Smooth muscle cell (in vitro differentiated cells): Measurements from ENCODE around the gene SV2C. TPM values are rescaled to one million over a fixed set of nuclear protein-coding genes. Genes with fewer than 3 reads are reported as not detected.

Experiments
- DNase-seq: peaks from one replicate; lab custom pipeline; 2025; ENCODE audit not compliant: unreplicated experiment; lab: John Stamatoyannopoulos, UW
- H2AFZ ChIP-seq: fragments of 200-600 bp; sonication (generic); 2 replicates; pipeline ENCODE4 v1.6.0; 2016; ENCODE audit warnings: antibody characterized with exemption, low read depth, mild to moderate bottlenecking
- H3F3A ChIP-seq: fragments of 200-600 bp; sonication (generic); 2 replicates; pipeline ENCODE4 v1.6.0; 2017; ENCODE audit warnings: antibody characterized with exemption, low read depth
- H3K27ac ChIP-seq: fragments of 200-600 bp; sonication (generic); 2 replicates; pipeline ENCODE4 v1.5.1; 2016; ENCODE audit warnings: low read depth, mild to moderate bottlenecking
- H3K27me3 ChIP-seq: fragments of 200-600 bp; sonication (generic); 2 replicates; pipeline ENCODE4 v1.6.1; 2016; ENCODE audit warnings: low read depth, mild to moderate bottlenecking
- H3K36me3 ChIP-seq: fragments of 200-600 bp; sonication (generic); 2 replicates; pipeline ENCODE4 v1.5.1; 2016; ENCODE audit warnings: low read depth
- H3K4me1 ChIP-seq: fragments of 200-600 bp; sonication (generic); 2 replicates; pipeline ENCODE4 v1.5.1; 2016; ENCODE audit warnings: low read depth
- H3K4me2 ChIP-seq: fragments of 200-600 bp; sonication (generic); 2 replicates; pipeline ENCODE4 v1.6.0; 2016; ENCODE audit warnings: mild to moderate bottlenecking
- H3K4me3 ChIP-seq: fragments of 200-600 bp; sonication (generic); 2 replicates; pipeline ENCODE4 v1.5.1; 2016; ENCODE audit warnings: mild to moderate bottlenecking
- H3K79me2 ChIP-seq: fragments of 200-600 bp; sonication (generic); 2 replicates; pipeline ENCODE4 v1.6.0; 2016; ENCODE audit warnings: low read depth, mild to moderate bottlenecking
- H3K9ac ChIP-seq: fragments of 200-600 bp; sonication (generic); 2 replicates; pipeline ENCODE4 v1.6.0; 2016; ENCODE audit warnings: low read depth
- H3K9me3 ChIP-seq: fragments of 200-600 bp; sonication (generic); replicated peaks from 2 replicates; pipeline ENCODE4 v1.5.1; 2016; ENCODE audit warnings: low read depth
- H4K20me1 ChIP-seq: fragments of 200-600 bp; sonication (generic); 2 replicates; pipeline ENCODE4 v1.6.0; 2016; ENCODE audit warnings: low read depth
- WGBS: methylation state at CpG from one replicate; pipeline ENCODE4 v1.1.7; 2016; ENCODE audit warnings: low lambda C conversion rate; 5-methylcytosine and 5-hydroxymethylcytosine counted together
- polyA plus RNA-seq: library from polyadenylated mRNA; unstranded; fragments of >200 nt; fragmentation: Nextera tagmentation; extraction: Ambion mirVana; gene quantifications from 2 replicates; pipeline ENCODE4 v1.2.1, GENCODE V29; 2016
- total RNA-seq: library from RNA; depleted of rRNA; stranded (reverse); fragments of >200 nt; gene quantifications from 2 replicates; pipeline ENCODE4 v1.2.3, GENCODE V29; 2014
- TF ChIP-seq, protein P1 (sequence below): fragments of 200-600 bp; sonication (generic); IDR thresholded peaks from 2 replicates; pipeline ENCODE4 v1.5.1; 2017; ENCODE audit warnings: borderline replicate concordance, mild to moderate bottlenecking, antibody characterized with exemption; ENCODE audit not compliant: insufficient read depth, poor library complexity, severe bottlenecking

SV2C gene
- total and polyA plus RNA-seq, 2 experiments from 2014 or later: not detected

DNA sequence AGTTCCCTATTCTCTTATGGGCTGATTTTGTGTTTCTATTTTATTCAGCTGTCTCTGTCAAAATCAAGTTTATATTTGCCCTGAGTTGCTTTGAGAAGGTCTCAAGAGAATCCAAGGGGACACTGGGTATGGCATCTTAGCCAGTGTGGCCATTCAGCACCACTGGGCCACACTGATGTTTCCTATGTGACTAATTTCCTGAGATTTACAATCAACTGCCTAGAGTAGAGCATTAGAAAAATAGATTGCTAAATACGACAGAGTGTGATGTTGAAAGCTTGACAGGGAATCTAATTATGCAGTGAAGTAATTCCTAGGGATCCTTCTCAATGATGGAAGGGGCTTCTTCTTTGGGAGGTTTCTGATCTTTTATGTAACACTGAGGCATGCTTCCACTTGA lies 141.7 kb downstream of the SV2C start:
- Histone ChIP-seq H3K9ac (no peak overlapping the region), H3K27ac (no peak overlapping the region), H3K36me3 (no peaks in the 10 kb centered on the region), H4K20me1 (no peaks in the 10 kb centered on the region), H3K4me2 (no peak overlapping the region), H3K4me3 (no peak overlapping the region), H3K79me2 (no peaks in the 10 kb centered on the region), H3K27me3 (no peaks in the 10 kb centered on the region), H3K9me3 (no peaks in the 10 kb centered on the region), H2AFZ (no peak overlapping the region), H3K4me1 (no peaks in the 10 kb centered on the region), H3F3A (no peaks in the 10 kb centered on the region)
- DNase-seq: no peak
- TF ChIP-seq, protein P1, sequence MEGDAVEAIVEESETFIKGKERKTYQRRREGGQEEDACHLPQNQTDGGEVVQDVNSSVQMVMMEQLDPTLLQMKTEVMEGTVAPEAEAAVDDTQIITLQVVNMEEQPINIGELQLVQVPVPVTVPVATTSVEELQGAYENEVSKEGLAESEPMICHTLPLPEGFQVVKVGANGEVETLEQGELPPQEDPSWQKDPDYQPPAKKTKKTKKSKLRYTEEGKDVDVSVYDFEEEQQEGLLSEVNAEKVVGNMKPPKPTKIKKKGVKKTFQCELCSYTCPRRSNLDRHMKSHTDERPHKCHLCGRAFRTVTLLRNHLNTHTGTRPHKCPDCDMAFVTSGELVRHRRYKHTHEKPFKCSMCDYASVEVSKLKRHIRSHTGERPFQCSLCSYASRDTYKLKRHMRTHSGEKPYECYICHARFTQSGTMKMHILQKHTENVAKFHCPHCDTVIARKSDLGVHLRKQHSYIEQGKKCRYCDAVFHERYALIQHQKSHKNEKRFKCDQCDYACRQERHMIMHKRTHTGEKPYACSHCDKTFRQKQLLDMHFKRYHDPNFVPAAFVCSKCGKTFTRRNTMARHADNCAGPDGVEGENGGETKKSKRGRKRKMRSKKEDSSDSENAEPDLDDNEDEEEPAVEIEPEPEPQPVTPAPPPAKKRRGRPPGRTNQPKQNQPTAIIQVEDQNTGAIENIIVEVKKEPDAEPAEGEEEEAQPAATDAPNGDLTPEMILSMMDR: no peak
- 57% methylated on average over 1 of the region's 1 CpG for WGBS

DNA sequence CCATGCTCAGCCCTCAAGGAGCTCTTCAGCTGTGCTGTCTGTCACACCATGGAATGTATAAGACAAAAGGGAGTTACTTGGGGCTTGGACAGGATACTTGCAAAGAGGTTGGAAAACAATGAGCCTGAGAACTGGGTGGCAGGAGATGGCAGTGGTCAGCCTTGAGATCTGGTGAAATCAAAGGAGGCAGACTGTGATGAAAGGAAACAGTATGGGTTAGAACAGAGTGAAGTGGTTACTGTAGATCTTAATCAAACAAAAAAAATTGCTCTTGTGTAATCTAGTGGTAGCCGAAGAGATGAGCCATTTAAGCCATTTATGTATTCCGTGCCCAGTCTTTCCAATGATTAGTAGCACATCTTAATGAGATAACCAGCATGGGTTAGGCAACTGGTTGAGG lies 142.2 kb downstream of the SV2C start:
- H3K9ac ChIP-seq: no peak overlapping the region
- no peaks in the 10 kb centered on the region for H3K36me3 ChIP-seq
- no peak overlapping the region for H3K4me3 ChIP-seq
- no peaks in the 10 kb centered on the region for H3K9me3 ChIP-seq
- no peaks in the 10 kb centered on the region for H4K20me1 ChIP-seq
- TF ChIP-seq, protein P1: no peak
- 90% methylated on average over 2 of the region's 2 CpGs for WGBS
- no peak overlapping the region for H3K4me2 ChIP-seq
- DNase-seq: no peak
- no peaks in the 10 kb centered on the region for H3K79me2 ChIP-seq
- no peak overlapping the region for H3K27ac ChIP-seq
- H2AFZ ChIP-seq: no peak overlapping the region
- no peaks in the 10 kb centered on the region for H3K27me3 ChIP-seq
- H3F3A ChIP-seq: no peaks in the 10 kb centered on the region
- H3K4me1 ChIP-seq: no peaks in the 10 kb centered on the region

DNA sequence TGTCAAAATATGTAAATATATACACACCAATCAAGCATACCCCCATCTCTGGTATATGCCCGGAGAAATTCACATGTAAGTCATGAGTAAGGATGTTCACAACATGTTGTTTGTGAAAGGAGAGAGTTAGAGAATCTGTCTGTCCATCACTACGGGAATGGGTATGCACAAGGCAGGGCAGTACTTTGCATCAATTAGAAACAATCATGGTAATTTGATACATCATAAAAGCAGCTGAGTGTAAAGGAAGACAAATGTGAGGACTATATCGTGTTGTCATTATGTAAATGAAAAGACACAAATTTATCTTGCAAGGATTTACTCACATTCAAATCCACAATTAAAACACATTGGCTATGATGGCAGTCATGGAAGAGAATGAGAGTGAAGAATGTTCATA lies 146.7 kb downstream of the SV2C start:
- H3K4me3 ChIP-seq: no peak overlapping the region
- TF ChIP-seq, protein P1: no peak
- no peak overlapping the region for H3K9ac ChIP-seq
- no peaks in the 10 kb centered on the region for H3K9me3 ChIP-seq
- no peaks in the 10 kb centered on the region for H3K4me1 ChIP-seq
- H3F3A ChIP-seq: no peaks in the 10 kb centered on the region
- H3K4me2 ChIP-seq: no peak overlapping the region
- no peak overlapping the region for H3K27ac ChIP-seq
- no peaks in the 10 kb centered on the region for H3K36me3 ChIP-seq
- H2AFZ ChIP-seq: no peak overlapping the region
- H3K27me3 ChIP-seq: no peaks in the 10 kb centered on the region
- no peak for DNase-seq
- H4K20me1 ChIP-seq: no peaks in the 10 kb centered on the region
- no peaks in the 10 kb centered on the region for H3K79me2 ChIP-seq
- 96% methylated on average over 3 of the region's 3 CpGs for WGBS

DNA sequence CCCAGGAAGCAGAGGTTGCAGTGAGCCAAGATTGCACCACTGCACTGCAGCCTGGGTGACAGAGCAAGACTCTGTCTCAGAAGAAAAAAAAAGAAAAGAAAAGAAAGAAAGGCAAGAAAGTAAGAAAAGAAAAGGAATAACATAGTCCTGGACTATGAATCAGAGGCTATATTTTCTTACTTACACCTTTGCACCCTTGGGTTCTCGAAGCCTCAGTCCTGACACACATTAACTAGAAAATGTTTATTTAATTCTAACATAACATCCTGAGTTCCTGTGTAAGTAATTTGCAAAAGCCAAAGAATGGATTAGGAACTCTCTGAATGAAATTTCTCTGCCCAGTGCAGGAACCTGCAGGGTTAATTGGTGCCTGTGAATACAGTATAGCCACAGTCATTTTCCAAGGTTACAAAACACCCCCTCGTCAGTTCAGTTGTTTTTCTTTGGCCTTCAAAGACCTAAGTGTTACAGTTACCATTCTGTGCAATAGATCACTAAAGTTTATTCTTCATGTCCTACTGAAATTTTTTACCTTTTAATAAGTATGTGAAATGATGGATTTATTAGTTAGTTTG lies 147.6 kb downstream of the SV2C start:
- Histone ChIP-seq H3K79me2 (no peaks in the 10 kb centered on the region), H2AFZ (no peak overlapping the region), H3K27me3 (no peaks in the 10 kb centered on the region), H3F3A (no peaks in the 10 kb centered on the region), H3K9me3 (no peaks in the 10 kb centered on the region), H3K4me1 (no peaks in the 10 kb centered on the region), H4K20me1 (no peaks in the 10 kb centered on the region), H3K36me3 (no peaks in the 10 kb centered on the region), H3K9ac (no peak overlapping the region), H3K4me3 (no peak overlapping the region), H3K4me2 (no peak overlapping the region), H3K27ac (no peak overlapping the region)
- DNase-seq: no peak
- TF ChIP-seq, protein P1: no peak
- WGBS: 89% methylated on average over 2 of the region's 2 CpGs
